PFSK-1 (cell line): Measurements from ENCODE around the gene BRK1.

Source experiments
- FOXP2 ChIP-seq: optimal IDR thresholded peaks from 2 replicates; pipeline ENCODE3; 2011; ENCODE audit warnings: borderline replicate concordance, control low read depth, inconsistent platforms; ENCODE audit not compliant: insufficient read depth; ENCODE audit errors: extremely low read length, extremely low read depth
- POLR2AphosphoS5 ChIP-seq: IDR thresholded peaks from 2 replicates; pipeline ENCODE4 v1.6.1; 2012; ENCODE audit warnings: low read depth, mild to moderate bottlenecking, control low read depth, low read length, moderate library complexity
- REST ChIP-seq, 2 experiments: IDR thresholded peaks; 2 replicates each; pipeline versions ENCODE4 v1.6.1 to v1.8.0; 2011 to 2012; ENCODE audit warnings: low read depth in 2 of 2, low read length in 2 of 2, control low read depth in 1 of 2, inconsistent platforms in 1 of 2, mild to moderate bottlenecking in 1 of 2, moderate library complexity in 1 of 2; ENCODE audit not compliant: insufficient read depth in 1 of 2
- SIN3A ChIP-seq: IDR thresholded peaks from 2 replicates; pipeline ENCODE4 v1.6.1; 2012; ENCODE audit warnings: mild to moderate bottlenecking, low read length, moderate library complexity, borderline replicate concordance; ENCODE audit not compliant: insufficient read depth
- TAF1 ChIP-seq: IDR thresholded peaks from 2 replicates; pipeline ENCODE4 v1.6.1; 2012; ENCODE audit warnings: low read length, control low read depth, borderline replicate concordance; ENCODE audit not compliant: insufficient read depth

GRCh38 chr3:10090179-10090578, 25.3 kb upstream of the BRK1 start:
- TF ChIP-seq TAF1 (no peak), REST (IDR thresholded peaks at IDR 0.05; ENCODE audit: insufficient read depth in 1 of 2, low read depth in 2 of 2, low read length in 2 of 2) (no peak), POLR2AphosphoS5 (no peak), FOXP2 (no peak), SIN3A (no peak)
